DOHH2 (cell line): ENCODE data around the gene CACYBP.

Experiments used
- EZH2phosphoT487 ChIP-seq: fragments of 200-600 bp; sonication (generic); IDR thresholded peaks from 2 replicates; pipeline ENCODE4 v1.6.1; 2017; ENCODE audit warnings: borderline replicate concordance, mild to moderate bottlenecking, antibody characterized with exemption, low read length, moderate library complexity, mixed read lengths
- TF ChIP-seq, protein P1 (sequence below): fragments of 200-600 bp; sonication (generic); IDR thresholded peaks from one replicate; pipeline ENCODE4 v1.5.1; 2014; ENCODE audit warnings: antibody characterized with exemption, mild to moderate bottlenecking, low read depth, low read length; ENCODE audit not compliant: poor library complexity, severe bottlenecking

DNA sequence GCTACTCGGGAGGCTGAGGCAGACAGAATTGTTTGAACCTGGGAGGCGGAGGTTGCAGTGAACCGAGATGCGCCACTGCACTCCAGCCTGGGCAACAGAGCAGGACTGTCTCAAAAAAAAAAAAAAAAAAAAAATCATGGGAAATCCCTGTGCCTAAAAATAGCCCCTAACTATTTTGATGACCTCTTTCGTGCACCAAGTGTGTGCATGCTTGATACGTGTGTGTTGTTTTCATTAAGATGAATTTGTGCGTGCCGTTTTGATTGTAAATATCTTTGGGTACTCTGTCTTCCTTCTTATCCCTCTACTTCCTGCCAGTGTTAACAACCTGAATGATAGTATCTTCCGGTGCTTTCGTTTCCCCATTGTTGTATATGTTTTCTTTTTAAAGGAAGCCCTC lies 9.8 kb downstream of the CACYBP start:
- TF ChIP-seq, protein P1, sequence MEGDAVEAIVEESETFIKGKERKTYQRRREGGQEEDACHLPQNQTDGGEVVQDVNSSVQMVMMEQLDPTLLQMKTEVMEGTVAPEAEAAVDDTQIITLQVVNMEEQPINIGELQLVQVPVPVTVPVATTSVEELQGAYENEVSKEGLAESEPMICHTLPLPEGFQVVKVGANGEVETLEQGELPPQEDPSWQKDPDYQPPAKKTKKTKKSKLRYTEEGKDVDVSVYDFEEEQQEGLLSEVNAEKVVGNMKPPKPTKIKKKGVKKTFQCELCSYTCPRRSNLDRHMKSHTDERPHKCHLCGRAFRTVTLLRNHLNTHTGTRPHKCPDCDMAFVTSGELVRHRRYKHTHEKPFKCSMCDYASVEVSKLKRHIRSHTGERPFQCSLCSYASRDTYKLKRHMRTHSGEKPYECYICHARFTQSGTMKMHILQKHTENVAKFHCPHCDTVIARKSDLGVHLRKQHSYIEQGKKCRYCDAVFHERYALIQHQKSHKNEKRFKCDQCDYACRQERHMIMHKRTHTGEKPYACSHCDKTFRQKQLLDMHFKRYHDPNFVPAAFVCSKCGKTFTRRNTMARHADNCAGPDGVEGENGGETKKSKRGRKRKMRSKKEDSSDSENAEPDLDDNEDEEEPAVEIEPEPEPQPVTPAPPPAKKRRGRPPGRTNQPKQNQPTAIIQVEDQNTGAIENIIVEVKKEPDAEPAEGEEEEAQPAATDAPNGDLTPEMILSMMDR = no peak
- TF ChIP-seq EZH2phosphoT487 = no peak
